A172 (cell line): ENCODE data around the gene TBX3. TPM values are rescaled to one million over a fixed set of nuclear protein-coding genes. Genes with fewer than 3 reads are reported as not detected.
A peak's percentile ranks its signal among the peaks of the same experiment; 100 is the strongest.
"Not testable (repeated sequence)": the region's sequence is repeated elsewhere in the genome, so short reads cannot be mapped to it uniquely, and the experiment has no call there.

Experiments used
- DNase-seq: peaks from one replicate; pipeline ENCODE4 v3.0.0-alpha.2; 2015; ENCODE audit warnings: low spot score
- total RNA-seq: library from RNA; depleted of rRNA; stranded (reverse); fragments of >200 nt; shearing (Covaris generic); gene quantifications from 2 replicates; pipeline ENCODE4 v1.2.3, GENCODE V29; 2014; rRNA removed

The TBX3 gene
- 3.3 TPM in 2 replicates for total RNA-seq

DNA sequence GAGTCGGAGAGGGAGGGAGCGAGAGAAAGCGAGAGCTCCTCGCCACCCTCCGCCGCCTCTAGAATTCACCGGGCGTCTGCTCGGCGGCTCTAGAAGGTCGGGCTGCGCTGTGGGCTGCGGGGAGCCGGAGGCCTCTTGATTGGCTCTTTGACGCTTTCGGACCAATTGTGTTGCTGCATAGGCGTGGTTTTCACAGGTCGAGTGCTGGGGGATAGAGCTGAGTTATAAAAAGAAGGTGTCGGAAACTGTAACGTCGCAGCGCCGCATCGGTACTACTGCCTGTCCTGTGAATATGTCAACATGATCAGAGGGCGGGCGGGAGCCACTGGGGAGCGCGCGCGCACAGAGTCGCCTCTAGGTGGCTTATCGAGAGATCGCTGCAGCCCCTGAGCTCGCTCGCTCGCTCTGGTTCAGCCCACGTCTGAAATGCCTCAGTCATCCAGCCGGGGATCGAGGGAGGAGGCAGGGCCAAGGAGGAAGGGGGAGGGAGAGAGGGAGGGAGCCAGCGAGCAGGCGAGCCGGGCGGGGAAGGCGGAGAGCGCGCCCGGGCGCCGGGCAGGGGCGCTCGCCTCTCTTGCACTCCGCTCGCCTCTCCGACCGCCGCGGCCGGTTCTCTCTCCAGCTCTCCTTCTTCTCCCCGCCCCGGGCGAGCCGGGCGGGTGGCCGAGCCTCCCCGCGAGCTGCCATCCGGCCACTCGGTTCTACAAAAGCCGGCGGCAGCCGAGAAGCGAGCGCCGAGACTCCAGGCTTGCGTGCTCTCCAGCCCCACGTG lies at the start of gene TBX3:
Gene TBX3 (minus strand): TSS at position 78 of the 772 bp plus-strand sequence. CDS start 975 bp downstream, outside the sequence.
- peak; percentile 94 for DNase-seq

- DNase-seq = no peak
Observed at GRCh38 chr12:114732426-114733030, 48.6 kb upstream of the TBX3 start.

- peak; percentile 26 for DNase-seq
Observed at GRCh38 chr12:114729731-114730130, 45.8 kb upstream of the TBX3 start.

DNA sequence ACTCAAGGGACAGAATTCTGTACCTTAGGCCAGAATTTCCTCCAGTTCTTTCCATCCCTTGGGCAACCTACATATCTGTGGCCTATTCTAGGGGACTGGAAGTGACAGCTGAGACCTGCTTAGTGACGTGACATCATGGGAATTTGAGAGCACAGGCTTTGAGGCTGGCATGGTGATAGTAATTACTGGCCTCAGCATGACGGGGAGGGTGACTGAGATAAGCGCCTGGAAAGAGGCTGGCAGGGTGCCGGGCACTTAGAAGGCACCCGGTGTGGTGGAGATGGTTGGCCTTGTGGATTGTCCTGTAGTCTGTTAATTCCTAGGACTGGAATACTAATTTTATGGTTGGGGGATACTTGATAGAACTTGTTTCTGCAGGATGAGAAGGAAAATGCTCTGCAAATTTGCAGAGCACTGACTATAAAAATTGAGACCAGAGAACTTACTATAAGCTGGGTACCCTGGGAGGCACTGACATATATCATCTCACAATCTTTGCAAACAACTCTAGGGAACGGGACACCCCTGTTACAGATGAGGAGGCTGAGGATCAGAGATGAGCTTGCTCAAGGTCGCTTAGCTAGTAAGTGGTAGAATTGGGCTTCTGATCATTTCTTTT lies 42.2 kb upstream of the TBX3 start:
- no peak for DNase-seq

DNA sequence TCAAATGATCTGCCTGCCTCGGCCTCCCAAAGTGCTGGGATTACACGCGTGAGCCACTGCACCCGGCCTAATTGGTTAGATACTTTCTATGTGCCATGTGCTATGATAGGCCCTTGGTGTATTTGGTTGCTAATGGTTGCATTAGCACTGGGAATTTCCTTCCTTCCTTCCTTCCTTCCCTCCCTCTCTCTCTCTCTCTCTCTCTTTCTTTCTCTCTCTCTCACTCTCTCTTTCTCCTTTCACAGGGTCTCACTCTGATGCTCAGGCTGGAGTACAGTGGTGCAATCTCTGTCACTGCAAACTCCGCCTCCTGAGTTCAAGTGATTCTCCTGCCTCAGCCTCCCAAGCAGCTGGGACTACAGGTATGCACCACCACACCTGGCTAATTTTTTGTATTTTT lies 38.2 kb upstream of the TBX3 start:
- DNase-seq = not testable (repeated sequence)

DNA sequence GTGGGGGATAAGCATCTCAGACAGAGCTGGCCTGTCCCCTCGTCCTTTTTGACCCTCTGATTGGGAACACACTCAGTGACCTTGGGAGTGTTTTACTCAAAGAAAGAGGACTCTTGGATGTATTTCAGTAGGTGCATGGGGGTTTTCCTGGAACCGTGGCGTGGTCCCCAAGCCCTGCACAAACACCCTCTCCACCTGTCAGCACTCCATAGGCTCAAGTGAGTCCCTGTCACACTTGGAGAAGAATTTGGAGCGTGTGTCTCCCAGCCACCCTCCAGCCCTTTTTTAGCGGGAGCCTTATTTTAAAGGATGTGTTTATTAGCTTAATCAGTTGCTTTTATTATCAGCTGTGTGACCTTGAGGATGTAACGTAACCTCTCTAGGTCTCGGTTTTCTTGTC lies 37.3 kb upstream of the TBX3 start:
- DNase-seq = no peak

DNA sequence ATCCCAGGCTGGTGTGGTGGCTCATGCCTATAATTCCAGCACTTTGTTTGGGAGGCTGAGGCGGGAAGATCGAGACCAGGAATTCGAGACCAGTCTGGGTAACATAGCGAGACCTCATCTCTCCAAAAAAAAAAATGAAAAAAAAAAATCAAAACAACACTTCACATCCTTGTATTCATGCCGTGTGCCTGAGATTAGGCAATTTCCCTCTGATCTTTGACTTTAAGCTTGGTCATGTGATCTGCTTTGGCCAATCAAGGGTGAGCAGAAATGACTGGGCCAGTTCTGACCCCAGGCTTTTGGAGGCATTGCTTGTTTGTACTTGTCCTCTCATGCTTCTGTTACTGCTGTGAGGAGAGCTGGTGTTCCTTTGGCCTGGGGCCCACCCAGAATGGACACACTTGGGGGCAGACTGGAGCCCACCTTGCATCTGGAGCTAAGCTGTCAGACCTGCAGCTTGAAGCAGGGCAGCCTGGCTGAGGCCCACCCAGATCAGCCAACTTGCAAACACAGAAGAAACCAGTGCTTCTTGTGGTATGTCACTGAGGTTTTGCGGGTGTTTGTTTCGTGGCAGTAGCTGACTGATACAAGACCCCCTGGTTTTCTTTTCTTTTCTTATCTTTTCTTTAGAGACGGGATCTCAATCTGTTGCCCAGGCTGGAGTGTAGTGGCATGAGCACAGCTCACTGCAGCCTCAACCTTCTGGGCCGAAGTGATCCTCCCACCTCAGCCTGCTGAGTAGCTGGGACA lies 29.7 kb upstream of the TBX3 start:
- no peak for DNase-seq

DNA sequence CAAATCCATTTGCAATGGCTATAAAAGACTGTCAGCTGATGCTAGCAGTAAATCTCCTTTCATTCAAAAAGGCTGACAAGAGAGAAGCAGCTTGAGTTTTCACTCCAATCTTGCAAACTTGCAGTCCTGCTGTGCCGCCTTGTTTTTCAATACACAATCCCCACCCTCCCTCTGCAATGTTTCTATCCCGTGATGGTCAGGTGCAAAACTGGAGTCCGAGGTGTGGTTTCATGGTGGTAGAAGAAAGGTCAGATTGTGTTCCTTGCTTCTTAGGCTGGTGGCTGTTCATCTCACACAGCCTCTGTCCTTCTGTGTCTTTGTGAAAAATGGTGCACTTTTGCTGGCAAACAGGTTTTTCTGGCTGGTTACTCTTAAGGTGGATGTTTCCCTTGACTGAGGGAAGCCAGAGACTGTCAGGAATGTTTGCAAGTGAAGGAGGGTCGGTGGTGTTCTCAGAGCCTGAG lies 27.7 kb upstream of the TBX3 start:
- DNase-seq = no peak

GRCh38 chr12:114710151-114710550 lies 26.2 kb upstream of the TBX3 start:
- DNase-seq = no peak

DNA sequence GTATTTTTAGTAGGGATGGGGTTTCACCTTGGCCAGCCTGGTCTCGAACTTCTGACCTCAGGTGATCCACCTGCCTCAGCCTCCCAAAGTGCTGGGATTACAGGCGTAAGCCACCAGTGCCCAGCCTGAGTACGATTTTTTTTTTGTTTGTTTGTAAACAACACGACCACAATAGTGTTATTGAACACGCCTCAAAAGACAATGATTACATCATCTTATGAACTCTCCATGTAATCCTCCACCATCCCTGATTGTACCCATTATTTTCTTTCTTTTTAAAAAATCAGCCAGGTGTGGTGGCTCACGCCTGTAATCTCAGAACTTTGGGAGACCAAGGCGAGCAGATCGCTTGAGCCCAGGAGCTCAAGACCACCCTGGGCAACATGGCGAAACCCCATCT lies 25.1 kb upstream of the TBX3 start:
- no peak for DNase-seq

DNA sequence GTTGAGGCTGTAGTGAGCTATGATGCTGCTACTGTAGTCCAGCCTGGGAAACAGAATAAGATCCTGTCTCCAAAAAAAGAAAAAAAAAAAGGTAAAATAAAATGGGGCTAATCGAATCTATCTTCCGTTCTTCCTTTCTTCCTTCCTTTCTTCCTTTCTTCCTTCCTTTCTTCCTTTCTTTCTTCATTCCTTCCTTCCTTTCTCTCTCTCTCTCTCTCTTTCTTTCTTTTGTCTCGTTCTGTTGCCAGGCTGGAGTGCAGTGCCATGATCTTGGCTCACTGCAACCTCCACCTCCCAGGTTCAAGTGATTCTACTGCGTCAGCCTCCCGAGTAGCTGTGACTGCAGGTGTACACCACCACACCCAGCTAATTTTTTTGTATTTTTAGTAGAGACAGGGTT lies 24.6 kb upstream of the TBX3 start:
- not testable (repeated sequence) for DNase-seq

DNA sequence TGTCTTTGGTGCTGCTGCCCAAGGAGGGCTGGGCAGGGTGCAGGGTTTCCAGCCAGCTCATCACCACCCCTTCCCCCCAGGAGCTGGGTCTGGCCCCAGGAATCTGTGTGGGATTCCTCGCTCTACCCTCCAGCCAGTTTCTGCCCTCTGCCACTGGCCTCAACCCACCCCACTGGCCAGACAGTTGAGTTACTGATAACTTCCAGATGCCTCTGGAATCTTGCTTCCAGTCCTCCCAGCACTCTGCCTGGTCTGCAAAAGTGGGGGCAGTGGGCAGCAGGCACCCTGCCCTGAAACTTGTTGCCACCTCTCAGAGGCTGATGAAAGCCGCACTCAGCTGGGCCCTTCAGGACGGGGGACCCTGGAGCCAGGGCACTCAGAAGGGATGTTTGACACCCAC lies 20.1 kb upstream of the TBX3 start:
- no peak for DNase-seq

GRCh38 chr12:114703060-114703493 lies 19.1 kb upstream of the TBX3 start:
- no peak for DNase-seq

GRCh38 chr12:114702462-114702861 lies 18.5 kb upstream of the TBX3 start:
- no peak for DNase-seq

DNA sequence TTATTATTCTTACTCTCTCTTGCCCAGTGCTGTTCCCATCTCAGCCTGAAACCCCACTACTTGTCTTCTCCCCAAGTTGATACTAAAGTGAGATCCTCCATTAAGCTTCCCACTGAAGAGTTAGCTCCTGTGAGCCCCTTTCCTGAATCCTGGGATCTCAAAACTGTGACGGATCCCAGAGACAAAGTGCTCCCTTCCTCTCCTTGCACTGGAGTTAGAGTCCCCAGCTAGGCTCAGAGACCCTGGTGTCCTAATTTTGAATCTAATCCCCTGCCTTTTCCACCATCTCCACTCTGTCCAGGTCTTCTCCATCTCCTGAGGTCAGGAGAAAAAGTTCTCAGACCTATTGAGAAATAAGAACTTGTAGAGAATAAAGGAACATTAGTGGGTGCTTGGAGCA lies 17.6 kb upstream of the TBX3 start:
- DNase-seq = no peak

DNA sequence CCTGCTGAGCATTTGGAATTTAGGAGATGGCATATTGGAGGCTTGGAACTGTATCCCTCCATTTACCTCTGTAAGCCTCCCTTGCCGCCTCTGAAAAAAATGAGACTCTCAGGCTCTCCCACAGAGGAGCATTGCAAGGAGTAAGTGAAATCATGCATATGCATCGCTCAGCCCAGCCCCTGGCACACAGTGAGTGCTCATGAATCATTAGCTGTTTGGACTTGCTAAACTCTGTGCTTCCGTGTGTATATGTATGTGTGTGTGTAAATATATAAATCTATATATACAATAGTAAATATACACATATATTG lies 17.1 kb upstream of the TBX3 start:
- no peak for DNase-seq

- DNase-seq = no peak
Observed at GRCh38 chr12:114700392-114701103, 16.6 kb upstream of the TBX3 start.

- DNase-seq = no peak
Observed at GRCh38 chr12:114698566-114699163, 14.7 kb upstream of the TBX3 start.

- DNase-seq = no peak
Observed at GRCh38 chr12:114697741-114698565, 14.0 kb upstream of the TBX3 start.

DNA sequence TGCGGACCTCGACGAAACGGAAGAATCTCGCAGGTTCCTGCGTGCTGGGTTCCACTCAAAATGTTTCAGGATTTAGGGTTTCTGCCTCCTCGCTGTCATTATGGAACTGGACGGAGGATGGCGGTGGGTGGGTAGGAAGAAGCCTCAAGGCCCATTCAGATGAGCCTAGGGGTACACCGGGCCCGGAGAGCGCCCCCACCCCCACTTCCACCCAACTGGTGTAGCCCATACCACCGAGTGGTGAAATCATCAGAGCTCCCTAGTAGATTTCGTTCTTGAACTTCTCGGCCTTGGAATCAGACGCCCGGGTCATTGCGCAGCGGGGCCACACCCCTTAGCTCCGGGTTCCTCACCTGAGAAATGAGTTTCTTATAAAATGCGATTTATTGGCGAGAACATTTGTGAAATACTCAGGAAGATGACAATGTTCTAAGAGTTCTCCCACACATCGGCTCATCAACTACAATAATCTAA lies 13.3 kb upstream of the TBX3 start:
- DNase-seq = no peak
